ENCODE results near the gene PWWP2B.

DNA sequence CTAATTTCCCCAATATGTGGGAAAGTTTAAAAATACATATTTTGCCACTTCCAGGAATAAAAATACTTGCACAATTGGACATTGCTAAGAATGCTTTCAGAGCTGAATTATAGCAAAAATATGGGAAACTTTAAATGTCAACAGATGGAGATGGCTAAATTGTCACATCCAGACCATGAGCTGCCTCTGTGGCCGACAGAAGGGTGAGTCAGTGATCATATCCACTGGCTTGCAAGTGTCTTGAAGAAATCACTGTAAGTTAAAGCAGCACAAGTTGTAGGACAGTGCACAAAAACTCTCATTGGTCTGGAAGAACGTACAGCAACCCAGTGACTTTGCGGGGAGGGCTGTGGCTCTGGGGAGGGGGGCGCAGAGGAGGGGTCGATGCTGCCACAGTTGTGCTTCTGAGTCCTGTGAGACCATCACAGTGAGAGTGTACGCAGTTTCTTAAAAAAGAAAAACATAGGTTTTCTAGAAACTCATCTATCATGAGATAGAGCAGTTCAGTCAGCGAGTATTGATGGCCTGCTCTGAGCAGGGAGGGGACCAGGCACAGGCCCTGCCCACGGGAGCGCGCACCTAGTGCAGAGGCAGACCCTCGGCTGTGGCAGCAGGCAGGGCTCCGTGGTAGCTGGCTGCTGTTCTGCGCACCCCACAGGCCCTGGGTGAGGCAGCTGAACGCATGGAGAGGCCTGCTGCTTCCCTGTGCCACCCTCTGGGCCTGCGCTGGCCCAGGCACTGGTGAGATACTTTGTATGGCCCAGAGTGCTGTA lies 39.5 kb upstream of the PWWP2B start:
- TF ChIP-seq CTCF (IDR thresholded peaks at IDR 0.05), result no peak
- no peak for TF ChIP-seq EP300 (IDR thresholded peaks at IDR 0.05)
- no peak for TF ChIP-seq POLR2A (IDR thresholded peaks at IDR 0.05; ENCODE audit: low read depth)
- no peak for TF ChIP-seq POLR2AphosphoS5 (IDR thresholded peaks at IDR 0.05)

Data from esophagus muscularis mucosa (tissue), 4 donors.